Trophoblast cell (in vitro differentiated cells and primary cell): ENCODE measurements around the gene SLC38A4.

Source experiments
- DNase-seq, 2 donors: peaks; one replicate each; pipeline ENCODE4 v3.0.0-alpha.2; 2016
- H2AFZ ChIP-seq: 2 replicates; pipeline ENCODE4 v1.6.1; 2013; ENCODE audit warnings: low read length, moderate library complexity, mild to moderate bottlenecking; ENCODE audit not compliant: insufficient read depth, poor library complexity
- H2AK5ac ChIP-seq: 2 replicates; pipeline ENCODE4 v1.6.1; 2013; ENCODE audit warnings: mild to moderate bottlenecking, low read length
- H2BK120ac ChIP-seq: 2 replicates; pipeline ENCODE4 v1.6.1; 2013; ENCODE audit warnings: low read length, mild to moderate bottlenecking, moderate library complexity; ENCODE audit not compliant: insufficient read depth, poor library complexity
- H2BK12ac ChIP-seq: 2 replicates; pipeline ENCODE4 v1.6.1; 2013; ENCODE audit warnings: mild to moderate bottlenecking, low read length, moderate library complexity
- H2BK5ac ChIP-seq: 2 replicates; pipeline ENCODE4 v1.6.1; 2013; ENCODE audit warnings: low read length, low read depth, moderate library complexity, mild to moderate bottlenecking; ENCODE audit not compliant: poor library complexity
- H3K14ac ChIP-seq: 2 replicates; pipeline ENCODE4 v1.6.1; 2013; ENCODE audit warnings: mild to moderate bottlenecking, low read length
- H3K18ac ChIP-seq: 2 replicates; pipeline ENCODE4 v1.6.1; 2013; ENCODE audit warnings: mild to moderate bottlenecking, low read length
- H3K23ac ChIP-seq: 2 replicates; pipeline ENCODE4 v1.6.1; 2013; ENCODE audit warnings: low read length
- H3K27ac ChIP-seq: 2 replicates; pipeline ENCODE4 v1.5.1; 2013; ENCODE audit warnings: low read depth, mild to moderate bottlenecking, inconsistent platforms, low read length, moderate library complexity
- H3K27me3 ChIP-seq: 2 replicates; pipeline ENCODE4 v1.6.1; 2013; ENCODE audit warnings: inconsistent platforms, mild to moderate bottlenecking, low read length, moderate library complexity; ENCODE audit not compliant: insufficient read depth
- H3K36me3 ChIP-seq, 2 experiments: 1 replicate in 1 of 2; 2 replicates in 1 of 2; pipeline ENCODE4 v1.6.1; 2013; ENCODE audit warnings: low read length in 2 of 2, mild to moderate bottlenecking in 2 of 2, moderate library complexity in 1 of 2; ENCODE audit not compliant: insufficient read depth in 2 of 2, control insufficient read depth in 1 of 2
- H3K4ac ChIP-seq: 2 replicates; pipeline ENCODE4 v1.6.1; 2013; ENCODE audit warnings: low read depth, mild to moderate bottlenecking, low read length, moderate library complexity
- H3K4me1 ChIP-seq, 2 experiments: 1 replicate in 1 of 2; 2 replicates in 1 of 2; pipeline ENCODE4 v1.6.1; 2013; ENCODE audit warnings: low read length in 2 of 2, mild to moderate bottlenecking in 2 of 2, moderate library complexity in 1 of 2; ENCODE audit not compliant: insufficient read depth in 2 of 2, control insufficient read depth in 1 of 2
- H3K4me2 ChIP-seq: 2 replicates; pipeline ENCODE4 v1.6.1; 2013; ENCODE audit warnings: inconsistent platforms, mild to moderate bottlenecking, low read length, moderate library complexity
- H3K4me3 ChIP-seq: 2 replicates; pipeline ENCODE4 v1.5.1; 2013; ENCODE audit warnings: mild to moderate bottlenecking, low read depth, low read length, inconsistent platforms
- H3K79me1 ChIP-seq: one replicate; pipeline ENCODE4 v1.6.1; 2013; ENCODE audit warnings: low read length
- H3K79me2 ChIP-seq: 2 replicates; pipeline ENCODE4 v1.6.1; 2013; ENCODE audit warnings: low read length, mild to moderate bottlenecking; ENCODE audit not compliant: control insufficient read depth, insufficient read depth, poor library complexity
- H3K9ac ChIP-seq: 2 replicates; pipeline ENCODE4 v1.6.1; 2013; ENCODE audit warnings: mild to moderate bottlenecking, low read length
- H3K9me3 ChIP-seq: 2 replicates; pipeline ENCODE4 v1.6.1; 2013; ENCODE audit warnings: low read depth, mild to moderate bottlenecking, control low read depth, inconsistent platforms, low read length; ENCODE audit not compliant: insufficient read depth
- H4K12ac ChIP-seq: 2 replicates; pipeline ENCODE4 v1.6.1; 2013; ENCODE audit warnings: low read depth, mild to moderate bottlenecking, low read length, moderate library complexity
- H4K8ac ChIP-seq: 2 replicates; pipeline ENCODE4 v1.6.1; 2013; ENCODE audit warnings: low read depth, mild to moderate bottlenecking, low read length, moderate library complexity
- H4K91ac ChIP-seq: one replicate; pipeline ENCODE4 v1.6.1; 2013; ENCODE audit warnings: low read depth, mild to moderate bottlenecking, low read length, moderate library complexity
- WGBS: extraction: QIAGEN DNeasy Blood & Tissue Kit; methylation state at CpG from one replicate; pipeline ENCODE4 v1.1.7; 2013; ENCODE audit warnings: missing lambda C conversion rate; ENCODE audit not compliant: insufficient read length, insufficient coverage; ENCODE audit errors: extremely low coverage; 5-methylcytosine and 5-hydroxymethylcytosine counted together

Gene SLC38A4

DNA sequence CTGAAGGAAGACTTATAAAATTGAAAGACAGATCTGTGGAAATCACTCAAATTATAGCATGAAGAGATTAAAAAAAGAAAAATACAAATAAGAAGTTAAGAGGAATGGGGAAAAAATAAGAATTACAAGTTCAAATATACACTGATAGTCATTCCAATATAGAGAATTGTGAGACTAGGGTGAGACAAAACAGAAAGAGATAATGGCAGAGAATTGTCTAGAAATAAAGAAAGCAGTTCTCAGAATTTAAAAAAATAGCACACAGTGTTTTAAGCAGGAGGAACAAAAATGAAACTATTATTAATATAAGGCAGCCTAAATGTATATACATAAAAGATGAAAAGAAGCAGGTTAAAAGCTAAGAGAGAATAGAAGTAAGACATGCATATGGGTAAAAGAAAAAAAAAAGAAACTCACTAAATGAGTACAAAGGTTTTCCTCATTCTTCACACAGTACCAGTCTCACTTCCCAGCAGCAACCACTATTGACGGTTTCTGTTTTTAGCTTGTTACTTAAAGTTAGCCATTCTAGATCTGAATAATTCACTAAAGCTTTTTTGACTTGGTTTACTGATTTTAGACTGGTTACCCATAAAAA is 31.1 kb downstream of the SLC38A4 start:
- H3K36me3 ChIP-seq, result no peaks in the 10 kb centered on the region
- no peaks in the 10 kb centered on the region for H3K9me3 ChIP-seq
- H3K18ac ChIP-seq, result no peak overlapping the region
- no peak overlapping the region for H3K27ac ChIP-seq
- H3K79me2 ChIP-seq, result no peaks in the 10 kb centered on the region
- H3K14ac ChIP-seq, result no peak overlapping the region
- no peak overlapping the region for H4K12ac ChIP-seq
- H3K4me1 ChIP-seq, result no peaks in the 10 kb centered on the region
- H3K27me3 ChIP-seq, result no peaks in the 10 kb centered on the region
- no peak overlapping the region for H3K4ac ChIP-seq
- no peak overlapping the region for H3K4me2 ChIP-seq
- H2AK5ac ChIP-seq, result no peak overlapping the region
- H2BK120ac ChIP-seq, result no peak overlapping the region
- no peaks in the 10 kb centered on the region for H3K79me1 ChIP-seq
- H2BK5ac ChIP-seq, result no peak overlapping the region
- no peak for DNase-seq
- no peak overlapping the region for H3K23ac ChIP-seq
- H3K4me3 ChIP-seq, result no peak overlapping the region
- H2AFZ ChIP-seq, result no peak overlapping the region
- no peak overlapping the region for H4K8ac ChIP-seq
- no CpG with 5 or more reads among the region's 1 CpG for WGBS
- no peak overlapping the region for H2BK12ac ChIP-seq
- H4K91ac ChIP-seq, result no peak overlapping the region
- no peak overlapping the region for H3K9ac ChIP-seq

DNA sequence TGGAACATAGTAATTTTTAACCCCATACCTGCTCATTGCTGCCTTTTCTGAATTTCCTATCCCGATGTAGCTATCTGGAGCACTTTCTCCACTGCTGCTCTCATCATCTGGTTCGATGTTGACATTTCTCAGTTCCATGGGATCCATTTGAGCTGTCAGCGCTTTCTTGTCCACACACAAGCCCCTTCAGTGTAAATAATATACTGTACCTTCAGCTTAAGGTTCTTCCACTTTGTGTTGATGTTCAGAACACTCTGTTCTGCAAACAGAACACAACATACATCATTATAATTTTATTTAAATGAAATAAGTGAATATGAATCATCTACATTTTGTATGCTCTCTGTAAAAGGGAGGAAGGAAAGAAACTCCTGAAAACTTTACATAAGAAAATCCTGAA is 32.9 kb downstream of the SLC38A4 start:
- no peak overlapping the region for H4K12ac ChIP-seq
- no peak overlapping the region for H3K4ac ChIP-seq
- no peak for DNase-seq
- no peak overlapping the region for H3K14ac ChIP-seq
- H3K27ac ChIP-seq, result no peak overlapping the region
- no peaks in the 10 kb centered on the region for H3K79me2 ChIP-seq
- H4K8ac ChIP-seq, result no peak overlapping the region
- H3K79me1 ChIP-seq, result no peaks in the 10 kb centered on the region
- no peak overlapping the region for H2BK12ac ChIP-seq
- no peak overlapping the region for H3K4me2 ChIP-seq
- no peak overlapping the region for H2AFZ ChIP-seq
- H3K36me3 ChIP-seq, result no peaks in the 10 kb centered on the region
- H2BK5ac ChIP-seq, result no peak overlapping the region
- H3K9ac ChIP-seq, result no peak overlapping the region
- no peaks in the 10 kb centered on the region for H3K27me3 ChIP-seq
- H3K9me3 ChIP-seq, result no peaks in the 10 kb centered on the region
- no peak overlapping the region for H4K91ac ChIP-seq
- H3K4me3 ChIP-seq, result no peak overlapping the region
- no peak overlapping the region for H3K18ac ChIP-seq
- WGBS, result no CpG with 5 or more reads among the region's 3 CpGs
- H3K23ac ChIP-seq, result no peak overlapping the region
- H2BK120ac ChIP-seq, result no peak overlapping the region
- H3K4me1 ChIP-seq, result no peaks in the 10 kb centered on the region
- H2AK5ac ChIP-seq, result no peak overlapping the region

- H3K4ac ChIP-seq, result no peak overlapping the region
- no peak overlapping the region for H3K4me2 ChIP-seq
- no CpG with 5 or more reads among the region's 1 CpG for WGBS
- no peak overlapping the region for H3K23ac ChIP-seq
- no peaks in the 10 kb centered on the region for H3K79me2 ChIP-seq
- DNase-seq, result no peak
- H4K12ac ChIP-seq, result no peak overlapping the region
- no peak overlapping the region for H3K18ac ChIP-seq
- no peak overlapping the region for H2BK5ac ChIP-seq
- H3K4me3 ChIP-seq, result no peak overlapping the region
- no peak overlapping the region for H2AFZ ChIP-seq
- H2BK12ac ChIP-seq, result no peak overlapping the region
- no peaks in the 10 kb centered on the region for H3K27me3 ChIP-seq
- H3K9me3 ChIP-seq, result no peaks in the 10 kb centered on the region
- no peak overlapping the region for H3K9ac ChIP-seq
- peaks cover 0 to 3% of the 10 kb centered on the region in 2 experiments for H3K4me1 ChIP-seq
- no peak overlapping the region for H3K27ac ChIP-seq
- no peak overlapping the region for H3K14ac ChIP-seq
- H2BK120ac ChIP-seq, result no peak overlapping the region
- no peak overlapping the region for H2AK5ac ChIP-seq
- H3K36me3 ChIP-seq, result no peaks in the 10 kb centered on the region
- no peaks in the 10 kb centered on the region for H3K79me1 ChIP-seq
- no peak overlapping the region for H4K91ac ChIP-seq
- H4K8ac ChIP-seq, result no peak overlapping the region
Measured at GRCh38 chr12:46790066-46790465, 35.7 kb downstream of the SLC38A4 start.

- Histone ChIP-seq H3K9ac (no peak overlapping the region), H4K91ac (no peak overlapping the region), H3K18ac (no peak overlapping the region), H3K79me1 (no peaks in the 10 kb centered on the region), H3K4me1 (peaks cover 0 to 3% of the 10 kb centered on the region in 2 experiments), H3K14ac (no peak overlapping the region), H2BK120ac (no peak overlapping the region), H4K12ac (no peak overlapping the region), H3K36me3 (no peaks in the 10 kb centered on the region), H3K27me3 (no peaks in the 10 kb centered on the region), H3K27ac (no peak overlapping the region), H2BK5ac (no peak overlapping the region), H2BK12ac (no peak overlapping the region), H4K8ac (no peak overlapping the region), H3K4ac (no peak overlapping the region), H3K9me3 (no peaks in the 10 kb centered on the region), H2AK5ac (no peak overlapping the region), H2AFZ (no peak overlapping the region), H3K23ac (no peak overlapping the region), H3K4me2 (no peak overlapping the region), H3K79me2 (no peaks in the 10 kb centered on the region), H3K4me3 (no peak overlapping the region)
- no CpG with 5 or more reads among the region's 5 CpGs for WGBS
- DNase-seq, result no peak
Measured at GRCh38 chr12:46788072-46788887, 37.5 kb downstream of the SLC38A4 start.
